ENCODE data around the gene FUT4.
"Not testable (repeated sequence)": the region's sequence is repeated elsewhere in the genome, so short reads cannot be mapped to it uniquely, and the experiment has no call there.

Gene FUT4

DNA sequence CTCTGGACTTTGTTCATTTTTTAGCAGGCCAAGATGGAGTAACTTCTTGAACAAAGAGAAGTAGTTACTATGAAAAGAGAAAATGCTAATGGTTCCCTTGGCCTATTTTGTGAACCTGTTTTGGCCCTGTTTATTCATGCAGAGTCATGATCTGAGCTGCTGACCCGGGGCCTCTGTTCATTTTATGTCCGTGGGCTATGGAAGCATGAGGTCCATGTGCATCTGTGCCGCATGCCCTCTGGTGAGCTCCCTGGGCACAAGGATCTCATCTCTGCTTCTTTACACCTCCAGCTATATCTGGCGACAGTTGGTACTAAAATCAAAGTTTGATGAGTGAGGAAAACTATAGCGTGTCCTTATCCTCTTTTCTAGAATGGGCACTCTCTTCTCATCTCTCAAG, 24.5 kb downstream of the FUT4 start:
- DNase-seq: no peak

DNA sequence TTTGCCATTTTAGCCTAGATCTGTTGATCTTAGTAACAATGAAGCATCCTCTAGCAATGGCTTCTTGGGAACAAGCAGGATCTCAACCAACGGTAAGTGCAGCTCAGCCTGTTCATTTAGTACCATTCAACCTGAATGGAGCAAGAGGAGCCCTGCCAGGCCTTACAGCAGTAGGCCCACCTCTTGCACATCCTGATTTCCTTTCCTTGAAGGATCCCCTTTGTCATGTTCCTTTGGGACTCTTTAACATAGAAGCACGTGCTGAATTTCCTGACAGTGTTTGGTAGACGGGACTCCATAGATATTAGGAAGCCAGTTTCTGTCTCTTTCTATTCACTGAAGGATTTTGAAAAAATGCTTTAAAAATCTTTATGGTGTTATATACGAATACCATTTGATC, 25.0 kb downstream of the FUT4 start:
- DNase-seq: no peak

DNA sequence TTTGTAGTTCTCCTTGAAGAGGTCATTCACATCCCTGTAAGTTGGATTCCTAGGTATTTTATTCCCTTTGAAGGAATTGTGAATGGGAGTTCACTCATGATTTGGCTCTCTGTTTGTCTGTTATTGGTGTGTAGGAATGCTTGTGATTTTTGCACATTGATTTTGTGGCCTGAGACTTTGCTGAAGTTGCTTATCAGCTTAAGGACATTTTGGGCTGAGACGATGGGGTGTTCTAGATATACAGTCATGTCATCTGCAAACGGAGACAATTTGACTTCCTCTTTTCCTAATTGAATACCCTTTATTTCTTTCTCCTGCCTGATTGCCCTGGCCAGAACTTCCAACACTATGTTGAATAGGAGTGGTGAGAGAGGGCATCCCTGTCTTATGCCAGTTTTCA, 29.3 kb downstream of the FUT4 start:
- DNase-seq: not testable (repeated sequence)

DNA sequence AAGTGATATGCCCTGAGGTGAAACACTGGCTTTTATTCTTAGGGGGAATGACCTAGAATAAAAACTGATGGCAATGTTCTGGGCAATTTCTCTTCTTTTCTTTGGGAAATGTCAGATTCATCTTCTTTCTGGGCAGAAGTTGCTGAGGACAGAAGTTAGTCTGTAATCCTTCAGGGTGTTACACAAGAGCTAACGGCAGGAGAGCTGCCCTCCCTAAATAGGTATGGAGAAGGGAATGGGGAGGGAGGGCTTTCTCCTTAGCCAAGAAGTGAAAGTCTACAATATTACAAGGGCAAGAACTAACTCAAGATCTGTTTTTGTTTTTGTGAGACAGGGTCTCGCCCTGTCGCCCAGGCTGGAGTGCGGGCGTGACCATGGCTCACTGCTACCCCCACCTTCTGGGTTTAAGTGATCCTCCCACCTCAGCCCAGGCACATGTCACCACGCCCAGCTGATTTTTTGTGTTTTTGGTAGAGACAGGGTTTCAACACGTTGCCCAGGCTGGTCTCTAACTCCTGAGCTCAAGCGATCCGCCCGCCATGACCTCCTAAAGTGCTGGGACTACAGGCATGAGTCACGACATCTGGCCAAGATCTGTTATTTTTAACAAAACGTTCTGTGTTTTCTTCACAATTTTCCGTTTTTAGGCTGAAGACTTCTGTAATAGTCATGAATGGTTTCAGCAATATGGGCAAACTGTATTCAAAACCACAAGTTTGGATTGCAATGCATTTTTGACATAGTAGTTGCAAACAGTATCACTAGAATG, 30.7 kb downstream of the FUT4 start:
- DNase-seq: no peak

DNA sequence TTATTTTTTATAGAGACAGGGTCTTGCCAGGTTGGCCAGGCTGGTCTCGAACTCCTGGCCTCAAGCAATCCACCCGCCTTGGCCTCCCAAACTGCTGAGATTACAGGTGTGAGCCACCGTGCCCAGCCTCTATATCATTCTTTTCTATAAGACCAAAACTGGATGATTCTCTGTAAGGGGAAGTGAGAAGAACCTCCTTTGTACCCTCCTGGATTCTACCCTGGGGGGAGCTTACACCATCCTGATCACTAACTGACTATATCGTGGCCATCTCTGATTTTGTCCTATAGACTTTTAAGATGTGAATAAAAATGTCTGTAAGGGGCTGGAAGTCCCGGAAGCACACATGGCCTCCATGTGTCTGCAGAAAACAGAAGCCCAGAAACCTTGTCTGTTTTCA, 32.6 kb downstream of the FUT4 start:
- DNase-seq: no peak

DNA sequence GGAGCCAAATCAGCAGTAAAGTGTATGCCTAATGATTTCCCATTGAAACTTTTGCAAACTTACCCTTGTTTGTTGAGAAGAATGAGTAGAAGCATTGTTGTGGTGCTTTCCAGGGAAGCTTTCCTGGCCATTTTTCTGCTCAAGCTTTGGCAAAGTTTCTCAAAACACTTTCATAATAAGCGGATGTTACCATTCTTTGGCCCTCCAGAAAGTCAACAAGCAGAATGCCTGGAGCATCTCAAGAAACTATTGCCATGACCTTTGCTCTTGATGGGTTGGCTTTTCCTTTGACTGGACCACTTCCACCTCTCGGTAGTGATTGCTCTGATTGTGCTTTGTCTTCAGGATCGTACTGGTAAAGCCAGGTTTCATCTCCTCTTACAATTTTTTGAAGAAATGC, 34.1 kb downstream of the FUT4 start:
- DNase-seq: no peak

DNA sequence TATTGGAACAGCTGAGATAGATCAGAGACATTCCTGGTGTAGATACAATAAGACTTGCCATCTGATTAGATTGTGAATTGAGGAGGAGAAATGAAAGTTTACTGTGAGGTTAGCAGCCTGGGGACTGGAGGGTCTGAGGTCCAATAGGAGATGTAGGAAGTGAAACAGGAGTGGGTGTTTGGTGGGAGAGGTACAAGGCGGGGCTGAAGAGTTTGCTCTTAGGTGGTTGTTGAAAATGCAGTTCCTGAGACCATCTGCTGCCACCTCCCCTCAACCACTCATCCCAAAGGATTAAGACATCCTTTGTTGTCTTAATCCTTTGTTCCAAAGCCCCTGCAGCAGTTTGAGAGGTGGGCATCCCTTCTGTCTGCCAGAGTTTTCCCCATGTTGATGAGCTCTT, 38.2 kb downstream of the FUT4 start:
- DNase-seq: no peak

DNA sequence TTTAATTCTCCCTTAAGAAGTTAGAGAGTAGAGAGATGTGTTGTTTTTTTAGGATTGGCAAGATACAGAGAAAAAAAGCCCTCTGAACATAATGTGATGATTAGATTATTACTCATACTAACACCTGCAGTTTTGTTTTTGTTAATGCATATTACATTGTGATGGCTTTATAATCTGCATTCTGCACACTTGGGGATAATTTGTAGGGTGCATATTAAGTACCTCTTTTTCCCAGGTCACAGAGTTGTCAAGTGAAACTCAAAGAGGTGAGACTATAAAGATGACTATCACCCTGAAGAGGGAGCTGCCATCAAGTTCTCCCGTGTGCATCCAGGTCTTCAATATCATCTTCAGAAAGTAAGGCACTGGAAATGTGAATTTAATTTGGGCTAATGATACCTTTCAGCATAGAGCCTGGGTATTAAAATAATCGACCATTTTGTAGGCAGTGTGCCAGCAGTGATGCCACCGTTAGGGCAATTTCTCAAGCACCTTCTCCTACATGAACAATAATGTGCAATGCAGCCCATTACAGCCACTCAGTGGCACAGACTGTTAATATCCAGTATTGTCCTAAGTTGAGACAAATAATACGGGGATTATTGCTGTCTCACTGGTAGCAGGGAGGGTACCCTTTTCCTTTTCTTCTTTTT, 39.6 kb downstream of the FUT4 start:
- no peak for DNase-seq

DNA sequence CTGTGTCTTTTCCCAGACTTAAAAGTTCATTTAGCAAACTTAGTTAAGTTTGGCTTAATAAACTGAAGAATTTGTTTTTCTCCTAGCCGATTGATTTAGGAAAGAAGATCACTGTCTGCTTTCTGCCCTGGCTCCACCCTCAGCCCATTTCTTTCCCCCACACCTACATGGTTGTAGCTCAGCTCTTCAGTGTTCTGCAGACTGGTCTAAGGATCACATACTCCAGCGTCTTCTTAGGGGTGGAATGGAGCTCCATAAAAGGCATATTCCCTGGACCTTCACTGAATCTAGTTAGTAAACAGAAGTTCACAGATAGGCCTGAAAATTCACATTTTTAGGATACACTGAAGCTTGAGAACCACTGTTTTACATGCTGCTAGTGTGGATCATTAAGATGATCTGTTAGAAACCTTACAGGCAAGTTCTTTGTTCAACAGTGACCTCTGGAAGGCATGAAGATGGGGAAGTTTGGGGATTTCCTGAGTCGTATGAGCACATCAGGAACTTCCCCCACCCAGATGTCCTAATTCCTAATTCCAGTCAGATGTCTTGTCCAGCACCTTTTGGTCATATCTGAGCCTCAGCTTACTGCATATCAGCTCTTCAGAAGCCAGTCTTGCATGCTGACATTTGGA, 40.3 kb downstream of the FUT4 start:
- no peak for DNase-seq

DNA sequence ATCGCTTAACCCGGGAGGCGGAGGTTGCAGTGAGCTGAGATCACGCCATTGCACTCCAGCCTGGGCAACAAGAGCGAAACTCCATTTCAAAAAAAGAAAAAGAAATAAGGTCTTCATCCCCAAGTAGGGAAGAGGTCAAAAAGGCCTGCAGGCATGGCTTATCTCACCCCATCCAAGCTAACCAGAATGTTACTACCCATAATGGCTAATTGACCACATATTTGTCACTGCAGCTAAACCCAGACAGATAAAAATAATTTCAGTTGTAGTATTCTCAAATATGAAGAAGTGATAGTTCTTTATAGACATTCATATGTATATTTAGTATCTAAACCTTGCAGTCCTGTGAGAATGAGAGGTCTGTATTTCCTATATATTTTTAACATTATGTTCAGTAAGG, 41.3 kb downstream of the FUT4 start:
- DNase-seq: no peak

DNA sequence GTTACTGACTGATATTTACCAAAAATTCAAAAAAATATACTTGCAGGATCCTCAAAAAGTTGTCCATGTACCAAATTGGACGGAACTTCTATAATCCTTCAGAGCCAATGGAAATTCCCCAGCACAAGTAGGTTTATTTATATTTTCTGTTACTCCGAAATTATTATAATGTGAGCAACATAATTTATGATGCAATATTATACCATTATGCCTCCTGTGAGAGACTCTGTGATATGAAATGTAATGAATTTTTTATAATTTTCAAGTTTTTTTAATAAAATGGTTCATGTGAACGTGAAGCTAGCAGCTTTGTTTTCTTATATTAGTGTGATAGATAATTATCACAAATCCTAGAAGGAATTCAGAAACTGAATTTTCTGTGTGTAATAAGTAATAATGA, 41.7 kb downstream of the FUT4 start:
- DNase-seq: no peak

DNA sequence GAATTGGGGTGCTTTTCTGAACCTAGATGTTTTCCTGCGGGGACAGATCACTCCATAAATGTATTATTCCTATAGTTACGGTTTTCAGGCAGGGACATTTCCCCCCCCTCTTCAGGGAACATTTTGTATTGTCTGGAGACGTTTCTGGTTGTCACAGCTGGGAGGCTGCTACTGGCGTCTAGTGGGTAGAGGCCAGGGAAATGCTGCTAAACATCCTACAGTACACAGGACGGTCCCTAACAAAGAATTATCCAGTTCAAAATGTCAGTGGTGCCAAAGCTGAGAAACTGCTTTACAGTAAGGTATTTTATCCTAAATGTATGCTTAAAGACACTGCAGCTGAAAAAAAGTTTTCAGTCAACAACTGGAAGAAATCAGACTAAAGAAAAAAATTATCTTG, 42.8 kb downstream of the FUT4 start:
- no peak for DNase-seq

DNA sequence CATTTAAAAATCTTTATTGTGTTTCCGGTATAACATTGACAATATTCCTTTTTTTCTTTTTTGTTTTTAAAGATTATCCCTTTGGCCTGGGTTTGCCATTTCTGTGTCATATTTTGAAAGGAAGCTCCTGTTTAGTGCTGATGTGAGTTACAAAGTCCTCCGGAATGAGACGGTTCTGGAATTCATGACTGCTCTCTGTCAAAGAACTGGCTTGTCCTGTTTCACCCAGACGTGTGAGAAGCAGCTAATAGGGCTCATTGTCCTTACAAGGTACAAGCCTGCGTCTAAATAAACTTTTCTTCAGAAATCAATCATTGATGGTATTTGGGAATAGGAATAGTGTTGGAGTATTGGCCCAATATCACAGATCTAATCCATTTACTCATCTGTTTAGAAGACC, 43.3 kb downstream of the FUT4 start:
- DNase-seq: no peak

DNA sequence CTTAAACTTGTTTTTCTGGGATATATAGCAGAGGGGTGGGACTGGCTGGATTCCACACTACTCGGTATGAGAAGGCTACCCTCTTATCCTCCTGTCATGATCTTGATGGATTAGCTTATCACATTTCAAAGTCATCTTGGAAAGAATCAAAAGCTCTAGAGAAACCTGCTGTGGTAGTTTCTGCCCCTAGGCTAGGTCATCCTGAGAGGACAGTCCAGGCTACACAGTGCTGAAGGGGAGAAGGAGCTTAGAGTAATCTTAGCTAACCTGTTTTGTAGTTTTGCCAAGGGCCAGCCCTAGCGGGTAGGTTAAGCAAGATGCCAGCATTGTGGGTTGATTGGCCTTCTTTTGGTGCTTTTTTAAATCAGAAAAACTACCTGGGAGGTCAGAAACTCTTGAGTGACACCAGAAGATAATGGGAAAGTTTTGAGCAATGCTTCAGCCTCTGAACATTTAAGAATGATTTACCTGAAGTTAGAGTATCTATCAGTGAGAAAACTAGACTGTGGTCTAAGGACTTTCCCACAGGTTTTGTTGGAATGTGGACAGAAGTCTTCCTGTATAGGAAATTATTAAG, 44.7 kb downstream of the FUT4 start:
- DNase-seq: no peak

DNA sequence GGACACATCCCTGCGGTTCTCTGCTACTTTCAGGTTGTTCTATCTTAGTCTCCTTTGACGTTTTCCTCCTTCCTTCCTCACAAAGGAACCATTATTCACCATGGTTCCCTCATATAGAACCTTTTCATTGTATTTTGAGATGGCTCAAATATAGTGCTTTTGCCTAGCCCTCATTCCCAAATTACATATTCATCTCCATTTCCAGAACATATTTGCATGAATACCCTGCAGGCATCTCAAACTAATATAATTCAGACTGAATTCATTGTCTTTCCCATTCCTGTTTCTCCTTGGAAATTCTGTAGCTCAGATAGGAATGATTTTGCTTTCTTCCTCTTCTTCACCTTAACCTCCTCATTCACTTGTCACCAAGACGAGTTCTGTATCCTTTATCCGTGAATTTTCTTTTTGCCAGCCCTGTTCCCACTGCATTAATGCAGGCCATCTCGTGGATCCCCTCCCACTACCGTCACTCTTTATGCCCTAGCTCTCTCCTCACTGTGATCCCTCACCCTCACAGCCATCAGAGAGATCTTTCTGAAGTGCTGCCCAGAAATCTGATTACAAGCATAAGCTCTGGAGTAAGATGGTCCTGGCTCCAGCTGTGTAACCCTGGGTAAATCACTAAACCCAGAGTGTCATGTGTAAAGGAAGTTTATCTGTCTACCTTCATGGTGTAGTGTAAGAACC, 46.8 kb downstream of the FUT4 start:
- DNase-seq: no peak

DNA sequence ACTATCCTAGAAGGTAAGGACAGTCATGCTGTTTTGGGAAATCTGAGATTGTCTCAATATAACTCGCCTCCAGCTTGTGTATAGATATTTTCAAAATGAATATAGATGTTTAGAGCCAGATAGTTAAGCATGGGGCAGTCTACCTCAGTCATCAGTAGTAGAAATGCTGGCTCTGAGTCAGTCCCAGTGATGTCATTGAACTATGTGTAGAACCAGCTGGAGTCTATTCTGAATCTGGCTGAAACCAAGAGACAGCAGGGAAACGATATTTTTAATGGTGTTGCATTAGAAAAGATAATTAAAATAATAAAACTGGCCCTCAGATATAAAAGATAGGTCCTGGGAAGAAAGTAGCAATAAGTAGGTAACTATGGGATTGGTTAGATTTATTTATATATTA, 49.3 kb downstream of the FUT4 start:
- DNase-seq: no peak

DNA sequence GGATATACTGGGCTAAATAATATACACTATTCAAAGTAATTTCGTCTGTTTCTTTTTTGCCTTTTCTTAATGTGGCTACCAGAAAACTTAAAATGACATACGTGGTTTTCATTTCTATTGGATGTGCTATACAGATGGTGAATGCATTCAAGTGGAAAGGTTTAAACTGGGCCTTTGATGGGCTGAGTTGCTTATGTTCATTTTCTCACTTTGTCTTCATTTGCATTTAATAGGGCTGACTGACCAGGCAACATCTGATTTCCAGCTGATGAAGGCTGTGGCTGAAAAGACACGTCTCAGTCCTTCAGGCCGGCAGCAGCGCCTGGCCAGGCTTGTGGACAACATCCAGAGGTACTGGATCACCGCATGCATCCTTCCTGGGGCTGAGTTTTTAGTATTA, 51.4 kb downstream of the FUT4 start:
- no peak for DNase-seq

DNA sequence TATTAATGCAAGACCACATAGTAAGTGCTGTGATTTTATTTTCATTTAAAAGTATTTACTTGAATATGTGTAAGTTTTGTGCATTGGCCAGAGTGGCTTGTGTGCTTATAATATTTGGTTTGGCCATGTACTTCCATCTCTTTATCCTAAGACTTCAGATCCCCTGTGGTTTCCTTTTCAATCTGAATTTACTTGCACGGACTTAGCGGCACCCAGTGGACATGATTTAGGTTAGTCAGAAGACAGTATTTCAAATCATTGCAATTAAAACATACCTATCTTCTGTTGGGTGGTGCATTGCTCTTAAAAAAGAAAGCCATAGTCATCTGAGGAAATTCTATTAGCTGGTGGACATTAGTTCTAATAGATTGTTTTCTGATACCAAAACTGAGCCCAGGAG, 54.2 kb downstream of the FUT4 start:
- DNase-seq: no peak
